Neural progenitor cell (in vitro differentiated cells): ENCODE data around the gene RPL39L. TPM values are rescaled to one million over a fixed set of nuclear protein-coding genes. Genes with fewer than 3 reads are reported as not detected.

Experiments
- DNase-seq: peaks from one replicate; pipeline ENCODE4 v3.0.0-alpha.2; 2016; ENCODE audit warnings: low spot score
- H2AFZ ChIP-seq: fragments of 200-600 bp; sonication (generic); replicated peaks from 2 replicates; pipeline ENCODE4 v1.6.1; 2016; ENCODE audit warnings: antibody characterized with exemption
- H3F3A ChIP-seq: fragments of 200-600 bp; sonication (generic); 2 replicates; pipeline ENCODE4 v1.6.1; 2016; ENCODE audit warnings: antibody characterized with exemption, low read depth
- H3K27ac ChIP-seq: fragments of 200-600 bp; sonication (generic); 2 replicates; pipeline ENCODE4 v1.5.1; 2016; ENCODE audit warnings: mild to moderate bottlenecking
- H3K27me3 ChIP-seq: fragments of 200-600 bp; sonication (generic); 2 replicates; pipeline ENCODE4 v1.6.1; 2016; ENCODE audit warnings: mild to moderate bottlenecking, moderate library complexity
- H3K36me3 ChIP-seq: fragments of 200-600 bp; sonication (generic); 2 replicates; pipeline ENCODE4 v1.5.1; 2016
- H3K4me1 ChIP-seq: fragments of 200-600 bp; sonication (generic); 2 replicates; pipeline ENCODE4 v1.6.1; 2016; ENCODE audit warnings: mixed run types
- H3K4me2 ChIP-seq: fragments of 200-600 bp; sonication (generic); 2 replicates; pipeline ENCODE4 v1.6.1; 2016
- H3K4me3 ChIP-seq: fragments of 200-600 bp; sonication (generic); 2 replicates; pipeline ENCODE4 v1.5.1; 2016
- H3K79me2 ChIP-seq: fragments of 200-600 bp; sonication (generic); 2 replicates; pipeline ENCODE4 v1.6.1; 2016; ENCODE audit warnings: low read depth
- H3K9ac ChIP-seq: fragments of 200-600 bp; sonication (generic); 2 replicates; pipeline ENCODE4 v1.6.1; 2016
- H3K9me3 ChIP-seq: fragments of 200-600 bp; sonication (generic); 2 replicates; pipeline ENCODE4 v1.5.1; 2016; ENCODE audit warnings: low read depth
- H4K20me1 ChIP-seq: fragments of 200-600 bp; sonication (generic); 2 replicates; pipeline ENCODE4 v1.6.1; 2016; ENCODE audit warnings: low read depth
- H3K27ac Mint-ChIP-seq: 3 replicates; pipeline ENCODE4 v1.8.0; 2021; ENCODE audit warnings: mixed read lengths
- H3K27me3 Mint-ChIP-seq: 2 replicates; pipeline ENCODE4 v1.8.0; 2022; ENCODE audit warnings: low read depth, mild to moderate bottlenecking, inconsistent platforms, moderate library complexity, mixed read lengths; ENCODE audit not compliant: insufficient read depth
- H3K36me3 Mint-ChIP-seq: 3 replicates; pipeline ENCODE4 v1.8.0; 2021; ENCODE audit warnings: mixed read lengths
- H3K4me1 Mint-ChIP-seq: 3 replicates; pipeline ENCODE4 v1.8.0; 2021; ENCODE audit warnings: mixed read lengths
- H3K4me3 Mint-ChIP-seq: 3 replicates; pipeline ENCODE4 v1.8.0; 2021; ENCODE audit warnings: mild to moderate bottlenecking, moderate library complexity, mixed read lengths
- H3K9me3 Mint-ChIP-seq: 3 replicates; pipeline ENCODE4 v1.8.0; 2020; ENCODE audit warnings: mixed read lengths
- EZH2 ChIP-seq: fragments of 200-600 bp; sonication (generic); IDR thresholded peaks from 2 replicates; pipeline ENCODE4 v1.6.1; 2017; ENCODE audit warnings: antibody characterized with exemption, mild to moderate bottlenecking, moderate library complexity
- EZH2phosphoT487 ChIP-seq: fragments of 200-600 bp; sonication (generic); IDR thresholded peaks from 2 replicates; pipeline ENCODE4 v1.6.1; 2017; ENCODE audit warnings: antibody characterized with exemption
- total RNA-seq: library from RNA; depleted of rRNA; stranded (reverse); fragments of >200 nt; gene quantifications from 2 replicates; pipeline ENCODE4 v1.2.3, GENCODE V29; 2015; ENCODE audit warnings: low replicate concordance
- TF ChIP-seq, protein P1 (sequence below): fragments of 200-600 bp; sonication (generic); IDR thresholded peaks from 2 replicates; pipeline ENCODE4 v1.5.1; 2017; ENCODE audit warnings: antibody characterized with exemption, mild to moderate bottlenecking

The RPL39L gene
- total RNA-seq, 1 donor from 2014 or later: 49.1 TPM

GRCh38 chr3:187101184-187102072 is 37.9 kb downstream of the RPL39L start:
- TF ChIP-seq, protein P1, sequence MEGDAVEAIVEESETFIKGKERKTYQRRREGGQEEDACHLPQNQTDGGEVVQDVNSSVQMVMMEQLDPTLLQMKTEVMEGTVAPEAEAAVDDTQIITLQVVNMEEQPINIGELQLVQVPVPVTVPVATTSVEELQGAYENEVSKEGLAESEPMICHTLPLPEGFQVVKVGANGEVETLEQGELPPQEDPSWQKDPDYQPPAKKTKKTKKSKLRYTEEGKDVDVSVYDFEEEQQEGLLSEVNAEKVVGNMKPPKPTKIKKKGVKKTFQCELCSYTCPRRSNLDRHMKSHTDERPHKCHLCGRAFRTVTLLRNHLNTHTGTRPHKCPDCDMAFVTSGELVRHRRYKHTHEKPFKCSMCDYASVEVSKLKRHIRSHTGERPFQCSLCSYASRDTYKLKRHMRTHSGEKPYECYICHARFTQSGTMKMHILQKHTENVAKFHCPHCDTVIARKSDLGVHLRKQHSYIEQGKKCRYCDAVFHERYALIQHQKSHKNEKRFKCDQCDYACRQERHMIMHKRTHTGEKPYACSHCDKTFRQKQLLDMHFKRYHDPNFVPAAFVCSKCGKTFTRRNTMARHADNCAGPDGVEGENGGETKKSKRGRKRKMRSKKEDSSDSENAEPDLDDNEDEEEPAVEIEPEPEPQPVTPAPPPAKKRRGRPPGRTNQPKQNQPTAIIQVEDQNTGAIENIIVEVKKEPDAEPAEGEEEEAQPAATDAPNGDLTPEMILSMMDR: no peak
- TF ChIP-seq EZH2phosphoT487: no peak
- no peak for TF ChIP-seq EZH2
- no peaks in the 10 kb centered on the region for H3K79me2 ChIP-seq
- no peaks in the 10 kb centered on the region for H3K9me3 ChIP-seq
- no peak overlapping the region for H3K4me3 Mint-ChIP-seq
- H3K4me1 ChIP-seq: no peaks in the 10 kb centered on the region
- H3K36me3 ChIP-seq: no peaks in the 10 kb centered on the region
- no peak overlapping the region for H3K4me2 ChIP-seq
- H4K20me1 ChIP-seq: no peaks in the 10 kb centered on the region
- H3K4me3 ChIP-seq: no peak overlapping the region
- no peak overlapping the region for H3K9ac ChIP-seq
- no peak overlapping the region for H3K27ac ChIP-seq
- H3K27me3 ChIP-seq: no peaks in the 10 kb centered on the region
- peaks cover 15% of the 10 kb centered on the region for H3K9me3 Mint-ChIP-seq
- no peaks in the 10 kb centered on the region for H3K4me1 Mint-ChIP-seq
- H3K36me3 Mint-ChIP-seq: no peaks in the 10 kb centered on the region
- DNase-seq: no peak
- no peak overlapping the region for H2AFZ ChIP-seq
- H3K27me3 Mint-ChIP-seq: no peaks in the 10 kb centered on the region
- no peaks in the 10 kb centered on the region for H3F3A ChIP-seq
- H3K27ac Mint-ChIP-seq: no peak overlapping the region

DNA sequence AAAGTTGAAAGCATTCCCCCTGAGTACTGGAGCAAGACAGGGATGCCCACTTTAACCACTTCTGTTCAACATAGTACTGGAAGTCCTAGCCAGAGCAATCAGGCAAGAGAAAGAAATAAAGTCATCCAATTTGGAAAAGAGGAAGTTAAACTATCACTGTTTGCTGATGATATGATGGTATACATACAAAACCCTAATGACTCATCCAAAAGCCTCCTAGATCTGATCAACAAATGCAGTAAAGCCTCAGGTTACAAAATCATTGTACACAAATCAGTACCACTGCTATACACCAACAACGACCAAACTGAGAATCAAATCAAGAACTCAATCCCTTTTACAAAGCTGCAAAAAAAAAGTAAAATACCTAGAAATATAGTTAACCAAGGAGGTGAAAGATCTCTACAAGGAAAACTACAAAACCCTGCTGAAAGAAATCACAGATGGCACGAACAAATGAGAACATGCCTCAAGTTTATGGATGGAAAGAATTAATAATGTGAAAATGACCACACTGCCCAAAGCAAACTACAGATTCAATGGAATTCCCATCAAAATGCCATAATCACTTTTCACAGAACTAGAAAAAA is 40.3 kb downstream of the RPL39L start:
- no peaks in the 10 kb centered on the region for H3K9me3 ChIP-seq
- TF ChIP-seq EZH2: no peak
- TF ChIP-seq, protein P1: no peak
- H3K4me3 ChIP-seq: no peak overlapping the region
- no peaks in the 10 kb centered on the region for H3F3A ChIP-seq
- Mint-ChIP-seq H3K4me1 (no peaks in the 10 kb centered on the region), H3K27ac (no peak overlapping the region), H3K27me3 (no peaks in the 10 kb centered on the region), H3K9me3 (peaks cover 24% of the 10 kb centered on the region), H3K36me3 (no peaks in the 10 kb centered on the region), H3K4me3 (no peak overlapping the region)
- no peak overlapping the region for H3K9ac ChIP-seq
- no peaks in the 10 kb centered on the region for H4K20me1 ChIP-seq
- DNase-seq: no peak
- no peaks in the 10 kb centered on the region for H3K79me2 ChIP-seq
- H3K27ac ChIP-seq: no peak overlapping the region
- H2AFZ ChIP-seq: no peak overlapping the region
- H3K27me3 ChIP-seq: no peaks in the 10 kb centered on the region
- H3K4me1 ChIP-seq: no peaks in the 10 kb centered on the region
- no peaks in the 10 kb centered on the region for H3K36me3 ChIP-seq
- H3K4me2 ChIP-seq: no peak overlapping the region

GRCh38 chr3:187093320-187093719 is 46.0 kb downstream of the RPL39L start:
- peaks cover 35% of the 10 kb centered on the region for H3K9me3 Mint-ChIP-seq
- no peaks in the 10 kb centered on the region for H4K20me1 ChIP-seq
- H3K27me3 ChIP-seq: no peaks in the 10 kb centered on the region
- no peaks in the 10 kb centered on the region for H3K9me3 ChIP-seq
- H3K36me3 Mint-ChIP-seq: no peaks in the 10 kb centered on the region
- no peaks in the 10 kb centered on the region for H3K79me2 ChIP-seq
- TF ChIP-seq EZH2: no peak
- TF ChIP-seq EZH2phosphoT487: no peak
- TF ChIP-seq, protein P1: no peak
- no peaks in the 10 kb centered on the region for H3K27me3 Mint-ChIP-seq
- H3K9ac ChIP-seq: no peak overlapping the region
- no peak overlapping the region for H2AFZ ChIP-seq
- H3F3A ChIP-seq: no peaks in the 10 kb centered on the region
- H3K4me1 ChIP-seq: no peaks in the 10 kb centered on the region
- H3K36me3 ChIP-seq: no peaks in the 10 kb centered on the region
- no peak overlapping the region for H3K4me2 ChIP-seq
- H3K4me1 Mint-ChIP-seq: no peaks in the 10 kb centered on the region
- H3K27ac ChIP-seq: no peak overlapping the region
- H3K4me3 ChIP-seq: no peak overlapping the region
- no peak overlapping the region for H3K4me3 Mint-ChIP-seq
- no peak overlapping the region for H3K27ac Mint-ChIP-seq
- DNase-seq: no peak
